C4-2B (cell line): ENCODE measurements around the gene SPARCL1.

Experiments used
- CTCF ChIP-seq: fragments of 450-650 bp; conservative IDR thresholded peaks from 2 replicates; pipeline ENCODE4 v1.5.1; 2017; ENCODE audit warnings: mild to moderate bottlenecking
- ZFX ChIP-seq: fragments of 450-650 bp; IDR thresholded peaks from 2 replicates; pipeline ENCODE4 v1.6.1; 2017

DNA sequence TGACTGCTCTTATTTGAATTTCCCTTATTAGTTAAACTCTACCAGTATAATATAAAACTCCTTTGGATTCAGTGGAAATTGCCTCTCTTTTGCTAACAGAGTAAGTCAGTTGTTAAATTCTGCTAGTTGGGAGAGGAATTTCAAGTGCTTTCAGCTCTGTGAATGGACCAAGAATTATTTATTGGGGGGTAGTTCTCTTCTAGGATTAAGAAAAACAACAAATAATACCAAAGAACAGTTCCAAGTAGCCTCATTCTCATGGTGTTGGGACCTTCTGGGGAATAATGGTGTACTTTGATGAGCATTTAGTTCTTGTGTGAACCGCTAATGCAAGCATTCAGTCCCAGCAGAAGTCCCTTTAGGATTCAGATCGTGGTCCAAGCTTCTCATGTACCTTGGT lies 11.6 kb downstream of the SPARCL1 start:
- TF ChIP-seq CTCF, result no peak
- TF ChIP-seq ZFX, result no peak
